Activated T-helper 1 cell treated with anti-CD3 and anti-CD28 coated beads, Interleukin-2, amount 50 U/mL, for 16 hours (primary cell): Measurements from ENCODE around the gene HOXB3.

Experiments used
- DNase-seq, 2 donors: peaks; one replicate each; pipeline ENCODE4 v3.0.0-alpha.2; 2020; ENCODE audit warnings: low read depth in 1 of 2, low spot score in 1 of 2

The HOXB3 gene

DNA sequence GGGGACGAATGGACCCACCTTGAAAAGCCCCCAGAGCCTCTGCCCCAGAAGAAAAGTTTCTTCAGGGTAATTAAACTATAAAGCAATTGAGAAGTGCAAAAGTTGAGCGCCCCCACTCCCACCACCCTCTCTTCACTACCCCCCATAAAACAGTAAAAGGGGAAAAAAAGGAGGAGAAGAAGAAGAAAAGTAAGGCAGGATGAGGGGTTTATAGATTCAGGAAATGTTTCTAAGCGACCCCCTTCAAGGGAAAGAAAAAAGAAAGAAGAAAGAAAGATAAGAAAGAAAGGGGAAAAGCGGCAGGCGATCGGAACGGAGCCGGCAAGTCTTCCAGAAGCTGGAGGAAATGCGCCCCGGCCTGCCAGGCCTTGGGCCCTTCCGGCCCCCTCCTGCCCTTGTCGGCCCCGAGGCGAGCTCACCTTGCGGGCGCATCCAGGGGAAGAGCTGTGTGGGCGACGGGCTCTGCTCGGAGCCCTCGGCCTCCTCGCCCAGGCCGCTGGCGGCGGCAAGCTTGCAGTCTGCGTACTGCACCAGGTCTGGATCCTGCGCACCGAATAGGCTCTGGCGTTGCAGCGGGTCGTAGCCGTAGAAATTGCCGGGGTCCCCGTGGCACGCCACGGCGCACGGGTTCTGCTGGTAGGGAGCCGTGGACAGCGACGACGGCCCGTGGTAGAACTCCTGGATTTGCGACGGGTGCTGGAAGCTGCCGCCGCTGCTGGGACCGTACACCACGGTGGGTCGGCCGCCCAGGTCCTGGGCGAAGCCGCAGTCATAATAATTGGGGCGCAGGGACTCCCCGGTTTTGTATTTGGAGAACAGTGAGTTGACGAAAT is 24.0 kb upstream of the HOXB3 start:
- no peak for DNase-seq

DNA sequence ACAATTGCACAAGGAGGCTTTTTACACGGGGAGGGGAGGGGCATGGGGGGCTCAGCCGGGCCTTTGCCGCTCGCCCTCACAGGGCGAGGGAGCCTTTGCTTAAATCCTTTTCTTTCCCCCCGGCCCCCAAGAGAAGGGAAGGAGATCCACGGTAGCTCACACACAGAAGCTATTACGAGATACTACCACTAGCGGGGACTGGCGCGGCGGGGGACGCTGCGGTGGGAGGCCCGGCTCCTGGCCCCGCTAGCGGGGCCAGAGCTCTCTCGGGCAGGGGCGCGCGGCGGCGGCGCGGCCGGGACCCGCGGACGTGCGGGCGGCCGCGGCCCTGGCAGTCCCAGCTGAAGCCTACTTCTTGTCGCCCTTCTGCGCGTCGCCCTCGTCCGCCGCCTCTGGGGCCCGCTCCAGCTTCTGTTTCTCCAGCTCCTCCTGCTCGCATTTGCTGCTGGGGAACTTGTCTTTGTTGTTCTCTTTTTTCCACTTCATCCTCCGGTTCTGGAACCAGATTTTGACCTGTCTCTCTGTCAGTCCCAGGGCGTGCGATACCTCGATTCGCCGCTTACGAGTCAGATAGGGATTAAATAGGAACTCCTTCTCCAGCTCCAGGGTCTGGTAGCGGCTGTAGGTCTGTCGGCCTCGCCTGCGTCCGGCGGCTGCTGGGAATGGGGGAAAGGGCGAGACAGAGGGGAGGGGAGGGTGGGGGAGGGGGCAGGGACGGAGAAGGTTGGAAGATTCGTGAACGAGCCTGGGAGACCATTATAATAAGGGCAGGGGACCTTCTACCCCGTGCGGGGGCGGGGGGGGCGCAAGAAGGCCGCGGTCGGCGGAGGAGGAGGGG is 23.0 kb upstream of the HOXB3 start:
- DNase-seq: no peak

DNA sequence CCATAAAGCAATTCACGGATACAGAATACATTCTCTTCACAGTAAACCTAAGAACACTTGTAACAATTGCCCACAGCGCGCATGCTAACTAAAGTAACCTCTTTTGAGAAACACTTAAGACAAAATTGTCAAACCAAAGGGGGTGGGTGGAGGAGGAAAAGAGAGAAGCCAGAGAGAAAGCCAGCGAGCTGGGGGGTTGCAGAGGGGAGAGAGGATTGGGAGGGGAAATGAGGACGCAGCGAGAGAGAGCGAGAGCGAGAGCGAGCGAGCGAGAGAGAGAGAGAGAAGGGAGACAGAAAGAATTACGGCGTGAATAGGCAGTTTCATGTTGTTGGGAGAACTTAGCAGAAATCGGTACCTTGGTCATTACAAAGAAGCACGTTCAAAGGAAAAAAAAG is 22.4 kb upstream of the HOXB3 start:
- DNase-seq: no peak

- DNase-seq: no peak
Observed at GRCh38 chr17:48611681-48612455, 21.8 kb upstream of the HOXB3 start.

DNA sequence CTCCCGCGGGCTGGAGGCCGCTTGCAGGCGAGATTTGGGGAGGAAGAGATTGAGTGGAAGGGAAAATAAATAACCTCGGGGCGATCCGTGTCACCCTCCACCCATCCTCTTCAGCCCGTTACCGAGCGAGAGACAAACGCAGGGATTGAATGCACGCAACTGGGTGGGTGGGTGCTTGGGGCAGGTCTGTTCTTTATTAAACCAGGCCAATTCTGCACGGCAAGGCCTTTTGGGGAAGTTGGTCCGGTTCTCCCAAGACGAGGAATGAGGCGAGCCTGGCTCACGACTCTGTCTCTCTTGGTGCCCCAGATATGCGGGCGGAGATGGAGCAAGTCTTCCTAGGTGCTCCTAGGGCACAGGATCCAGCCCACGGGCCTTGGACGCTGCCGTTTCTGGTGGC is 21.2 kb upstream of the HOXB3 start:
- DNase-seq: no peak

GRCh38 chr17:48610282-48611211 is 20.5 kb upstream of the HOXB3 start, which contains the start of gene HOXB7:
HOXB7 (minus strand) TSS chr17:48611017; CDS start chr17:48610918, 99 bp downstream.
- no peak for DNase-seq

DNA sequence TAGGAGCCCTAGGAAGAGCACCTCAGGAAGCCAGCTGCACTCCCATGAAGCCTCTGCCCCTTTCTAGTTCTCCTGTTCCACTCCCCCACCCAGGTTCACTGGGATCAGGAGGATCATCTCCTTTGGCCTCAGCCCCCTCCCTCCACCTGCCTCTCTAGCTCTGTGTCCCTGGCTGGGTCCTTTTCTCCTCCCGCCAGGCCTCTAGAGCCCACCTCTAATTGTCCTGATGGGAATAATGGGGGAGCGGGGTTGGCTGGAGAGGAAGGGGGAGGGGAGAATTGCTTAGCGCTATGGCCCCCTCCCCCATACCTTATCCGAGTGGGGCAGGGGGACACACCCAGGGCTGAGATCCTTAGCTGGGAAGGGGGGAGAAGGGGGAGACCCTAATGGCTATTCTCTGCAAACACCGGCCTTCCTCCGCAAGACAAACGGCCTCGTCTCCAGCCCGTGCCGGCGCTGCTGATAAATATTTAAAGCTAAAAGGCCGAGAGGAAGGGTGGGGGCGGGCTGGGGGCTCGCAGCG is 19.8 kb upstream of the HOXB3 start:
- DNase-seq: no peak

DNA sequence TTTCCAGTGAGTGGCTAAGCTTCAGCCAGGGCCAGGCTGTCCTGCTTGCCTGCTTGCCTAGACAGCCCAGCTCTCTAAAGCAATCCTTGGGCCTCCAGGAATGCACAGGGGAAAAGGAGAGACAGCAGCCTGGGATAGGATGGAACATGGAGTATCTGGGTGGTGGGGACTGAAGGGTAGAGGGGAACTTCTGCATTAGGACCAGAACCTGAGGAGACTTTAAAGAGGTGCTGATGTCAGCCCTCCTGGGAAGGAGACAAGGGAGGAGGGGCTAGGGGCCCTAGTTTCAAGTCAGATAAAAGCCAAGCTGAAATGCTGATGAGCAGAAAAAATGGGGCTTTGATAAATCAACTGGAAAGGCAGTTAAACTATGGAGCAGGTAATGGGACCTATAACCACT is 19.0 kb upstream of the HOXB3 start:
- no peak for DNase-seq

DNA sequence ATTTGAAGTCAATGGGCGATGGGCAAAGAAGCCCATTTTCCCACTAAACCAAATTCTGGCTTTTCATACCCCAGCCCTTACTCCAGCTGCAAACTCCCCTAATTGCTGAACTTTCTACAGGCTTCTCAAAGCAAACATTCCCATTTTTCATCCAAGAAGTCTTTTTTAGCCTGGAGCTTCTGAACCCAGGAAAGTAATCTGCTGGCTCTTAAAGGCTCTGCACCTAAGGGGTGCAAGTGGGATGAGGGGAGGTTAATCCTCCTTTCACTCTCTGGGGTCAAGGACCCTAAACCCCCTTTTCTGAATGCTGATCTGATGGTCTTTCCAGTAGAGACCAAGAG is 18.4 kb upstream of the HOXB3 start:
- DNase-seq: no peak

- DNase-seq: no peak
Observed at GRCh38 chr17:48606892-48607614, 17.0 kb upstream of the HOXB3 start.

GRCh38 chr17:48605991-48606891 is 16.2 kb upstream of the HOXB3 start:
- DNase-seq: no peak

DNA sequence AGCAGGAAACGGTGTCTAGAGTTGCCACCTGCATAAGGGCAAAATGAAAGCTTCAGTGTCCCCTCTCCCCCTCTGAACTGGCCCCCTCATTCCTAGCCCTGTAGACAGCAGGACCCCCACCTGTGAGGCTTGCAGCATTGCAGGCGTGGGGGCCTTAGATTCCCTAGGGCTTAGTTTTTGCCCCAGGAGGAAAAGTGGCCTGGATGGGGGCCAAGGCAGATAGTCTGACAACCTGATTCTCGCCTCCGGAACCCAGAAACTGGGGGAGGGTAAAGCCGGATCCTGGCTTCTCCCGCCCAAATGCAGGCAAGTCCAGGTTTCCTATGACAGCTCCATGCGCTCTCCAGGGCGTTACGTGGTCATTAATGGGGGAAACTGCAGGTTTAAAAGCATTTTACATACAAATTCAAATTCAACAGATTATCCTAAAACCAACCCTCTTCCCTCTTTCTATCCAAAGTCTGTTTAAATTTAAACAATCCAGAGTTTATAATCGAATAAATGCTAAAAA is 15.4 kb upstream of the HOXB3 start:
- no peak for DNase-seq

DNA sequence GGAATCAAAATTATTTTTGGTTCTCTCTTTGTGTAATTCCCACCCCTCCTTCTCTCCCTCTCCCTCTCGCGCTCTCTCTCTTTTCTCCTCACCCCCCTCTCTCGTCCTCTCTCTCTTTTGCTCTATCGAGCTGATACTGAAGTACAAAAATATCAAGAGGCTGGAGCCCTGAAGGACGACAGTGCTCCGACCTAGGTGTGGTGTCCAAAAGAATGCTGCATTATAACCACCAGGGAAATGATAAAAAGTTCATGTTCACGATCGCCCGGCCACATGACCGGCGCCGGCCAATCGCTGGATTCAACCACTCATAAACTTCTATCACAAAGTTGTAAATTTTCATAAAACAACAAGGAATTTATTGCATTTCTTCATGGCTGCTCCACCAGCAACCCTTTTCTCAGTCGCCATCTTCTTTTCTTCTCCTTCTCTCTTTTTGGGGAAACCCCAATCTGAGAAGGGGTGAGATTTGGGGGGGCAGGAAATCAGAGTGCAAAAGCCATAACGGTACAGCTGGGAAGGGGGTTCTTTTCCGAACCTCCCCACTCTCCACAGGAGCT is 14.8 kb upstream of the HOXB3 start, which contains the start of gene HOXB6:
HOXB6 (minus strand) TSS at position 217 of the 560 bp plus-strand sequence. CDS start 6,836 bp downstream, outside the sequence.
- no peak for DNase-seq

GRCh38 chr17:48603959-48604769 is 14.1 kb upstream of the HOXB3 start:
- no peak for DNase-seq

DNA sequence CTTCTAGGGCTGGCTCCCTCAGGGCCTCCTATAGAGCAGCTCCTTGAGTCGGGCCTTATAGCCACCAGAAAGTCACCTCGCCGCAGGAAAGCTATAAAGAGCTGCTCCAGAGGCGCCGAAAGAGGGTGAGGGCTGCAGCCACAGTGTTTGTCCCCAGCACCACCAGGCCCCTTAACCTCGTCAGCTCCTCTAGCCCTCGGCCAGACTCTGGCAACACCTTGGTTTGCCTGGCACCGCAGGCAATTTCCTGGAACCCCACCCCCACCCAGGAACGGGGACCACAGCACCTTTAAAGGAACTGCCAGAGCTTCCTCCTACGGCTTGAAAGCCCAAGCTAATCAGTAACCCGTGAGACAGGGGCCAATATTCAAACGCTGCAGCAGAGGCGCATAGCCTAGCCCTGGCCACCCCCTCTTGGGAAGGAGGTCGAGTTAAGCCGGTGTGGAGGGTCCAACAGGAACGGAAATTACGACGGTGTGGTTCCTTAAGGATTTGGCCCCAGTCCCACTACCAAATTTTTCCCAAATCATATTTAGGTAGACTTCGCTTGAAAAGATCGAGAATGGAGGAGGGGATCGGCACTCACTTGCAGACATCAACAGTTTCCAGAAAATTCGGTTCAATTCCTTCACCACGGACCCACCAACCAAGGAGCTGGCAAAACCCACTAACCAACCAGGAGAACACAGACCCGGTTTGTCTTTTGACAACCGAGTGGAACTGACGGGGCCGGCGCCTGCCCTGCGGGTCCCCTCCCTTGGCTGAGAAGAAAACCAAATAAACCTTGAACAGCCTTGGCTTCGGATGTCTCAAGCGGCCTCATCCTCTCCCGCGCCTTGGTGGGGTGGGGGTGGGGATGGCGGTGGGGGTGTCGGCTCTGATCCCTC is 11.7 kb upstream of the HOXB3 start:
- DNase-seq: no peak

DNA sequence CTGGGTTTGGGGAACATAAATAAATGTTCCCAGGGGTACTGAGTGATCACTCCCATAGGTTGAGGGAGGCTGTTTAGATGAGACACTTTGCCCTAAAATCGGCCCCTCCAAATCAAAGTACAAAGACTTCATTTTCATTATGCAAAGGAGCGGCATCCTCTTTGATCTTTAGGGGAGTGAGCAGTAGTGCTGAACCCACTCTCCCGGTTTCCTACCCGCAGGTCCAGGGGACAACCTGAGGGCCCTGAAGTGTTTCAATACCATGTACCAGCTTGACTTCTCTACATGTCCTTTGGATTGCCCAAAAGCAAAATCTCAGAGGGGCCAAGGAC is 11.1 kb upstream of the HOXB3 start:
- DNase-seq: no peak
